22Rv1 (cell line): ENCODE measurements around the gene MTCH1.

Experiments
- ZFX ChIP-seq: fragments of 450-650 bp; IDR thresholded peaks from 2 replicates; pipeline ENCODE4 v1.6.1; 2017; ENCODE audit warnings: antibody characterized with exemption, borderline replicate concordance
- TF ChIP-seq, protein P1 (sequence below): fragments of 450-650 bp; IDR thresholded peaks from 2 replicates; pipeline ENCODE4 v1.5.1; 2017; ENCODE audit warnings: mild to moderate bottlenecking

DNA sequence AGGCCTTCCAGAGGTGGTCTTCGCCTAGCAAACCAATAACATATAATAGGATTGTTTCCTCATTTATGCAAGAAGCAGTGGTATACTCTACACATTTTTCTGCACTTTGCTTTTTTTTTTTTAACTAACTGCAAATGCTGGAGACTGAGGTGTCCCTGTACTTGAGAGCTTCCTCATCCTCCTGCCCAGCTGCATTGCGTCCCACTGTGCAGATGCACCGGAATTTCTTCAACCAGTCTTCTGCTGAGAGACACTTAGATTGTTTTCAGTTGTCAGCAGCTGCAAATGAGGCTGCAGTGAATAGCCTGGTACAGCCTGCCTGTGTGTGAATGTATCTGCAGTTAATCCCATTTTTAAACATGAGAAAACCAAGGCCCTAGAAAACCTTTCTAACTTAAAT, 31.0 kb upstream of the MTCH1 start:
- TF ChIP-seq, protein P1, sequence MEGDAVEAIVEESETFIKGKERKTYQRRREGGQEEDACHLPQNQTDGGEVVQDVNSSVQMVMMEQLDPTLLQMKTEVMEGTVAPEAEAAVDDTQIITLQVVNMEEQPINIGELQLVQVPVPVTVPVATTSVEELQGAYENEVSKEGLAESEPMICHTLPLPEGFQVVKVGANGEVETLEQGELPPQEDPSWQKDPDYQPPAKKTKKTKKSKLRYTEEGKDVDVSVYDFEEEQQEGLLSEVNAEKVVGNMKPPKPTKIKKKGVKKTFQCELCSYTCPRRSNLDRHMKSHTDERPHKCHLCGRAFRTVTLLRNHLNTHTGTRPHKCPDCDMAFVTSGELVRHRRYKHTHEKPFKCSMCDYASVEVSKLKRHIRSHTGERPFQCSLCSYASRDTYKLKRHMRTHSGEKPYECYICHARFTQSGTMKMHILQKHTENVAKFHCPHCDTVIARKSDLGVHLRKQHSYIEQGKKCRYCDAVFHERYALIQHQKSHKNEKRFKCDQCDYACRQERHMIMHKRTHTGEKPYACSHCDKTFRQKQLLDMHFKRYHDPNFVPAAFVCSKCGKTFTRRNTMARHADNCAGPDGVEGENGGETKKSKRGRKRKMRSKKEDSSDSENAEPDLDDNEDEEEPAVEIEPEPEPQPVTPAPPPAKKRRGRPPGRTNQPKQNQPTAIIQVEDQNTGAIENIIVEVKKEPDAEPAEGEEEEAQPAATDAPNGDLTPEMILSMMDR: no peak
- no peak for TF ChIP-seq ZFX
